AG10803 (cell line): ENCODE data around the gene MBNL1.

Experiments
- DNase-seq: peaks from one replicate; pipeline ENCODE4 v3.0.0; 2010; ENCODE audit warnings: low read depth
- H3K4me3 ChIP-seq: 2 replicates; pipeline ENCODE4 v1.5.1; 2011; ENCODE audit warnings: mild to moderate bottlenecking, low read length, control low read depth
- TF ChIP-seq, protein P1 (sequence below): conservative IDR thresholded peaks from 2 replicates; pipeline ENCODE4 v1.5.1; 2011; ENCODE audit warnings: mild to moderate bottlenecking, low read length, control low read depth, inconsistent platforms

The MBNL1 gene

DNA sequence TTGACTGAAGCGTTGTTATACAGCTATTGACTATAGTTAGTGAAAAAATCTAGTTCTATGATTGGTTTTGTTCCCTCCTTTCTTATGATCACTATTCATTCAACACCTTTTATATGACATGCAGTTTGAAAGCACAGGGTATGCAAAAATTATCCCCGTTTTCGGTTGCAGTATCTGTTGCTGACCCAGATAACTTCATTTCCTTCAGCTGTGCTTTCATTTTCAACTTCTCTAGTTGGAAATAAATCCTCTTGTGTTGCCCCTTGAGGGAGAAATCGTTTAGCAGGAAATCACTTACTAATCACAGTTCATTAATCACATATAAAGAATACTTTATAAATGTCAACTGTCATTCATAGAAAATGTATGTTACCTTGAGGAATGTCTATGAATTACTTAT is 55.1 kb downstream of the MBNL1 start:
- H3K4me3 ChIP-seq: no peak overlapping the region
- DNase-seq: no peak
- TF ChIP-seq, protein P1, sequence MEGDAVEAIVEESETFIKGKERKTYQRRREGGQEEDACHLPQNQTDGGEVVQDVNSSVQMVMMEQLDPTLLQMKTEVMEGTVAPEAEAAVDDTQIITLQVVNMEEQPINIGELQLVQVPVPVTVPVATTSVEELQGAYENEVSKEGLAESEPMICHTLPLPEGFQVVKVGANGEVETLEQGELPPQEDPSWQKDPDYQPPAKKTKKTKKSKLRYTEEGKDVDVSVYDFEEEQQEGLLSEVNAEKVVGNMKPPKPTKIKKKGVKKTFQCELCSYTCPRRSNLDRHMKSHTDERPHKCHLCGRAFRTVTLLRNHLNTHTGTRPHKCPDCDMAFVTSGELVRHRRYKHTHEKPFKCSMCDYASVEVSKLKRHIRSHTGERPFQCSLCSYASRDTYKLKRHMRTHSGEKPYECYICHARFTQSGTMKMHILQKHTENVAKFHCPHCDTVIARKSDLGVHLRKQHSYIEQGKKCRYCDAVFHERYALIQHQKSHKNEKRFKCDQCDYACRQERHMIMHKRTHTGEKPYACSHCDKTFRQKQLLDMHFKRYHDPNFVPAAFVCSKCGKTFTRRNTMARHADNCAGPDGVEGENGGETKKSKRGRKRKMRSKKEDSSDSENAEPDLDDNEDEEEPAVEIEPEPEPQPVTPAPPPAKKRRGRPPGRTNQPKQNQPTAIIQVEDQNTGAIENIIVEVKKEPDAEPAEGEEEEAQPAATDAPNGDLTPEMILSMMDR: no peak

GRCh38 chr3:152325136-152325535 is 56.4 kb downstream of the MBNL1 start:
- H3K4me3 ChIP-seq: no peak overlapping the region
- no peak for DNase-seq
- TF ChIP-seq, protein P1: no peak

GRCh38 chr3:152327203-152327602 is 58.5 kb downstream of the MBNL1 start:
- TF ChIP-seq, protein P1: no peak
- H3K4me3 ChIP-seq: no peak overlapping the region
- DNase-seq: no peak

DNA sequence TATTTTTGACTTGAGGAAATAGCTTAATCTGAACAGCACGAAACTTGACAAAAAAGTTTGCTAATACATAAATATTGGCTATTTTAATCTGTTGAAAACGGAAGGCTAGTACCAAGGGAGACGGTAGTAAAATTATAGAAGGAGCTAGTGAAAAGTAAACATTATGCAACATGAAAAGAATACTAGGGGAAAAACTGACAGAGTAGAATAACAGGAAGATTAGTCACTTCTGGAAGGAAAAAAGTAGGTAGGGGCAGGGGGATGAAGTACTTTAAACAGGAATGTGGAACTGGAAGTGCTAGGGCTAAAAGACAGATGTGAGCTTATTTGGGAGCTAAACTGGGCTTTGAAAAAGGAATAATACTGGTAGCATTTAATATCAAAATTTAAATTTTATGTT is 60.1 kb downstream of the MBNL1 start:
- no peak overlapping the region for H3K4me3 ChIP-seq
- peak; percentile 85 for DNase-seq
- TF ChIP-seq, protein P1: no peak

- TF ChIP-seq, protein P1: no peak
- DNase-seq: no peak
- H3K4me3 ChIP-seq: no peak overlapping the region
Observed at GRCh38 chr3:152330559-152330958, 61.8 kb downstream of the MBNL1 start.

DNA sequence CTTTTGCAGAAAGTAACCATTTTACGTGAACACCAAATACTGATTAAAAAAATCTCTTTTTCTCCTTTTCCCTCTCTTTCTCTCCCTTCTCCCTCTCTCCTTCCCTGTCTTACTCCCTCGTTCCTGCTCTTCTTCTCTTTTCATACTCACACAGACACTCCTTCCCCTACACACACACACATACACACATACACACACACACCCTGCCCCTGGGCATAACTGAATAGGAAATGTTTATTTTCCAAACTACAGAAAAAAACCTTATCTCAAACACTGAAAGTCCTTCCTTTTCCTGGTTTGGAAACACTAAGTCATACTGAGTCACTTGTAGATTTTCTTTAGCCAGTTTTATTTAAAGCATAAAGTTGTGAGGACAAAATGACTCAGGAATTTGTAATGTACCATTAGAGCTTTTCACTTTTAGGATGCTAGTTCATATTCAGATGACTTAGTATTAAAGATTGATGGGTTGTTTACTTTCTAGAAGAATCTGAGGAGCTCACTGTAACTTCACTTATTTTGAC is 62.4 kb downstream of the MBNL1 start:
- peak; percentile 74 for DNase-seq
- TF ChIP-seq, protein P1: no peak
- no peak overlapping the region for H3K4me3 ChIP-seq

DNA sequence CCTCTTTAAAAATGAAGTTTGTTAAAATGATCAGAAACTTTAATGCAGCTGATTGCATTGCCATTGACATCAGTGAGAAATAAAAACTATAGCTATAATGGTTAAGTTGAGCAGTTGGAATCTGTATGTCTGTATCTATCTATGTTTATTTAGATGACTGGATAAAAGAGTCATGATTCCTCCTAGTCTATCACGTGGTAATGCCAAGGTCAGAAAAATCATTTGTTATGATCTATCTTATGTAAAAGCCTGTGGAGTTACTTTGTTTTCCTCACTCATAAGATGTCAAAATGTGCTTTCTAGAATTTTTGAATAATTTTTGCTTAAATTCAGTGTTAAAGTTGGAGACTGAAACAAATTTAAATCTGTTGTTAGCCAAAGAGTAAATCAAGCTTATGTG is 63.3 kb downstream of the MBNL1 start:
- TF ChIP-seq, protein P1: no peak
- no peak for DNase-seq
- no peak overlapping the region for H3K4me3 ChIP-seq
